SK-N-SH (cell line): Measurements from ENCODE around the gene ADGRL3. TPM values are rescaled to one million over a fixed set of nuclear protein-coding genes. Genes with fewer than 3 reads are reported as not detected.

Source experiments
- CTCF ChIA-PET: fragments of 300-600, 350-600 bp; formaldehyde crosslinking; extraction: SDS; loops from one replicate; lab custom pipeline; 2021; lab: Yijun Ruan, JAX
- POLR2A ChIA-PET: fragments of 350-600 bp; sonication (Branson Sonifier 250); formaldehyde crosslinking; extraction: SDS; loops from one replicate; lab custom pipeline; 2020; ENCODE audit warnings: antibody characterized with exemption, inconsistent platforms; lab: Yijun Ruan, JAX
- DNase-seq: peaks from one replicate; pipeline ENCODE4 v3.0.0; 2012
- H2AFZ ChIP-seq: fragments of 200-600 bp; sonication (generic); 2 replicates; pipeline ENCODE4 v1.8.1; 2016; ENCODE audit warnings: antibody characterized with exemption, mild to moderate bottlenecking, low read depth
- H3F3A ChIP-seq: fragments of 200-600 bp; sonication (generic); replicated peaks from 2 replicates; pipeline ENCODE3; 2016; ENCODE audit warnings: antibody characterized with exemption, mild to moderate bottlenecking; ENCODE audit not compliant: insufficient read depth
- H3K27ac ChIP-seq, 2 experiments: fragments of 200-500 bp in 1 of 2; fragments of 200-600 bp in 1 of 2; sonication (Bioruptor generic) in 1 of 2; sonication (generic), shearing (Covaris generic) in 1 of 2; 2 replicates each; pipeline versions ENCODE4 v1.5.1 to v1.6.1; 2014 to 2016; ENCODE audit warnings: low read depth in 2 of 2, inconsistent platforms in 1 of 2, low read length in 1 of 2, mild to moderate bottlenecking in 1 of 2, mixed read lengths in 1 of 2
- H3K27me3 ChIP-seq: fragments of 200-600 bp; sonication (generic), shearing (Covaris generic); 2 replicates; pipeline ENCODE4 v1.6.1; 2016; ENCODE audit warnings: mixed run types; ENCODE audit not compliant: insufficient read depth
- H3K36me3 ChIP-seq, 2 experiments: fragments of 200-500 bp in 1 of 2; fragments of 200-600 bp in 1 of 2; sonication (Bioruptor generic) in 1 of 2; sonication (generic) in 1 of 2; replicated peaks in 1 of 2; 2 replicates each; pipeline versions ENCODE3 to v1.5.1; 2014 to 2016; ENCODE audit warnings: low read length in 1 of 2, mild to moderate bottlenecking in 1 of 2; ENCODE audit not compliant: insufficient read depth in 2 of 2, control insufficient read depth in 1 of 2
- H3K4me1 ChIP-seq, 2 experiments: fragments of 200-500 bp in 1 of 2; fragments of 200-600 bp in 1 of 2; sonication (Bioruptor generic) in 1 of 2; sonication (generic), shearing (Covaris generic) in 1 of 2; 2 replicates each; pipeline versions ENCODE4 v1.5.1 to v1.6.1; 2014 to 2016; ENCODE audit warnings: low read depth in 1 of 2, low read length in 1 of 2, mixed run types in 1 of 2; ENCODE audit not compliant: insufficient read depth in 2 of 2, control insufficient read depth in 1 of 2
- H3K4me2 ChIP-seq: fragments of 200-600 bp; sonication (generic), shearing (Covaris generic); 2 replicates; pipeline ENCODE4 v1.6.1; 2017; ENCODE audit warnings: mixed run types
- H3K4me3 ChIP-seq, 2 experiments: fragments of 200-500 bp in 1 of 2; fragments of 200-600 bp in 1 of 2; sonication (Bioruptor generic) in 1 of 2; sonication (generic), shearing (Covaris generic) in 1 of 2; 2 replicates each; pipeline versions ENCODE4 v1.5.1 to v1.8.1; 2014 to 2016; ENCODE audit warnings: low read depth in 2 of 2, inconsistent platforms in 1 of 2, low read length in 1 of 2, mild to moderate bottlenecking in 1 of 2, mixed read lengths in 1 of 2, moderate library complexity in 1 of 2
- H3K79me2 ChIP-seq: fragments of 200-600 bp; sonication (generic); 2 replicates; pipeline ENCODE4 v1.8.1; 2017; ENCODE audit warnings: mild to moderate bottlenecking; ENCODE audit not compliant: insufficient read depth
- H3K9ac ChIP-seq: fragments of 200-600 bp; sonication (generic); 2 replicates; pipeline ENCODE4 v1.6.1; 2017; ENCODE audit warnings: mixed run types
- H3K9me2 ChIP-seq: fragments of 200-600 bp; sonication (generic); 2 replicates; pipeline ENCODE4 v1.6.1; 2017; ENCODE audit warnings: mixed run types
- H3K9me3 ChIP-seq: fragments of 200-600 bp; sonication (generic); 2 replicates; pipeline ENCODE4 v1.6.1; 2017; ENCODE audit warnings: mixed run types, mild to moderate bottlenecking, moderate library complexity
- H4K20me1 ChIP-seq: fragments of 200-600 bp; sonication (generic); 2 replicates; pipeline ENCODE4 v1.6.1; 2017; ENCODE audit warnings: mild to moderate bottlenecking, mixed run types; ENCODE audit not compliant: insufficient read depth
- EZH2phosphoT487 ChIP-seq: fragments of 200-600 bp; sonication (generic); IDR thresholded peaks from 2 replicates; pipeline ENCODE4 v1.6.1; 2017; ENCODE audit warnings: low read depth, mixed run types, mild to moderate bottlenecking, antibody characterized with exemption, moderate library complexity, borderline replicate concordance
- GABPA ChIP-seq: IDR thresholded peaks from 2 replicates; pipeline ENCODE4 v1.4.0; 2012; ENCODE audit warnings: low read depth, mild to moderate bottlenecking
- GATA2 ChIP-seq: sonication (generic); formaldehyde crosslinking; IDR thresholded peaks from 2 replicates; pipeline ENCODE4 v1.5.0; 2020; ENCODE audit warnings: mild to moderate bottlenecking, missing genetic modification reagents
- MXI1 ChIP-seq: IDR thresholded peaks from 2 replicates; pipeline ENCODE4 v1.6.1; 2012; ENCODE audit warnings: mild to moderate bottlenecking, low read depth, low read length, improper control_type of control experiment
- NRF1 ChIP-seq: IDR thresholded peaks from 2 replicates; pipeline ENCODE4 v1.6.1; 2012; ENCODE audit warnings: low read depth, mild to moderate bottlenecking, low read length
- SIN3A ChIP-seq: IDR thresholded peaks from 2 replicates; pipeline ENCODE4 v1.6.1; 2012; ENCODE audit warnings: low read depth, mild to moderate bottlenecking, low read length, moderate library complexity, borderline replicate concordance
- TEAD4 ChIP-seq: IDR thresholded peaks from 2 replicates; pipeline ENCODE4 v1.4.0; 2012; ENCODE audit warnings: mild to moderate bottlenecking, borderline replicate concordance; ENCODE audit not compliant: insufficient read depth
- WGBS: methylation state at CpG from one replicate; pipeline ENCODE4 v1.1.6; 2017; ENCODE audit warnings: low lambda C conversion rate; 5-methylcytosine and 5-hydroxymethylcytosine counted together
- polyA plus RNA-seq, 3 experiments: library from polyadenylated mRNA; depleted of rRNA; stranded (reverse); fragments of >200 nt; gene quantifications; 2 replicates each; pipeline ENCODE4 v1.2.3, GENCODE V29; 2012
- TF ChIP-seq, protein P1 (sequence below): IDR thresholded peaks from 2 replicates; pipeline ENCODE4 v1.4.0; 2012; ENCODE audit warnings: low read depth, borderline replicate concordance
- TF ChIP-seq, protein P2 (sequence below): IDR thresholded peaks from 2 replicates; pipeline ENCODE4 v1.6.1; 2012; ENCODE audit warnings: mild to moderate bottlenecking, low read depth, low read length, moderate library complexity

Gene ADGRL3
- polyA plus RNA-seq, 1 of the 3 experiments (the other 2 are of a cell fraction): 0.03 TPM

GRCh38 chr4:61274286-61274685 lies 74.2 kb downstream of the ADGRL3 start:
- H3K4me2 ChIP-seq: no peak overlapping the region
- no peak for TF ChIP-seq NRF1
- TF ChIP-seq, protein P1, sequence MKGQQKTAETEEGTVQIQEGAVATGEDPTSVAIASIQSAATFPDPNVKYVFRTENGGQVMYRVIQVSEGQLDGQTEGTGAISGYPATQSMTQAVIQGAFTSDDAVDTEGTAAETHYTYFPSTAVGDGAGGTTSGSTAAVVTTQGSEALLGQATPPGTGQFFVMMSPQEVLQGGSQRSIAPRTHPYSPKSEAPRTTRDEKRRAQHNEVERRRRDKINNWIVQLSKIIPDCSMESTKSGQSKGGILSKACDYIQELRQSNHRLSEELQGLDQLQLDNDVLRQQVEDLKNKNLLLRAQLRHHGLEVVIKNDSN: no peak
- no peak for TF ChIP-seq EZH2phosphoT487
- no peak for TF ChIP-seq GATA2
- no peak for TF ChIP-seq GABPA
- H3K27me3 ChIP-seq: no peaks in the 10 kb centered on the region
- no peaks in the 10 kb centered on the region for H3F3A ChIP-seq
- ChIA-PET CTCF (no interaction called here), POLR2A (no interaction called here)
- no peak overlapping the region for H3K4me3 ChIP-seq
- no peak overlapping the region for H3K27ac ChIP-seq
- WGBS: 26% methylated on average over 1 of the region's 1 CpG
- no peaks in the 10 kb centered on the region for H3K9me2 ChIP-seq
- no peaks in the 10 kb centered on the region for H3K9me3 ChIP-seq
- no peaks in the 10 kb centered on the region for H3K4me1 ChIP-seq
- H3K36me3 ChIP-seq: no peaks in the 10 kb centered on the region
- H2AFZ ChIP-seq: no peak overlapping the region
- DNase-seq: no peak
- H3K9ac ChIP-seq: no peak overlapping the region
- H4K20me1 ChIP-seq: no peaks in the 10 kb centered on the region
- no peaks in the 10 kb centered on the region for H3K79me2 ChIP-seq

GRCh38 chr4:61275241-61275640 lies 75.1 kb downstream of the ADGRL3 start:
- Histone ChIP-seq H3K27ac (no peak overlapping the region), H3K9ac (no peak overlapping the region)
- POLR2A ChIA-PET: no interaction called here

More at GRCh38 chr4:61275241-61275640, 75.1 kb downstream of the ADGRL3 start:
- Histone ChIP-seq H4K20me1 (no peaks in the 10 kb centered on the region), H3K4me1 (no peaks in the 10 kb centered on the region), H3K9me2 (no peaks in the 10 kb centered on the region), H3K4me2 (no peak overlapping the region), H3K36me3 (no peaks in the 10 kb centered on the region), H3K27me3 (no peaks in the 10 kb centered on the region), H3K9me3 (no peaks in the 10 kb centered on the region), H3F3A (no peaks in the 10 kb centered on the region), H2AFZ (no peak overlapping the region), H3K4me3 (no peak overlapping the region), H3K79me2 (no peaks in the 10 kb centered on the region)
- TF ChIP-seq TEAD4 (no peak), SIN3A (no peak), MXI1 (no peak)
- TF ChIP-seq, protein P2, sequence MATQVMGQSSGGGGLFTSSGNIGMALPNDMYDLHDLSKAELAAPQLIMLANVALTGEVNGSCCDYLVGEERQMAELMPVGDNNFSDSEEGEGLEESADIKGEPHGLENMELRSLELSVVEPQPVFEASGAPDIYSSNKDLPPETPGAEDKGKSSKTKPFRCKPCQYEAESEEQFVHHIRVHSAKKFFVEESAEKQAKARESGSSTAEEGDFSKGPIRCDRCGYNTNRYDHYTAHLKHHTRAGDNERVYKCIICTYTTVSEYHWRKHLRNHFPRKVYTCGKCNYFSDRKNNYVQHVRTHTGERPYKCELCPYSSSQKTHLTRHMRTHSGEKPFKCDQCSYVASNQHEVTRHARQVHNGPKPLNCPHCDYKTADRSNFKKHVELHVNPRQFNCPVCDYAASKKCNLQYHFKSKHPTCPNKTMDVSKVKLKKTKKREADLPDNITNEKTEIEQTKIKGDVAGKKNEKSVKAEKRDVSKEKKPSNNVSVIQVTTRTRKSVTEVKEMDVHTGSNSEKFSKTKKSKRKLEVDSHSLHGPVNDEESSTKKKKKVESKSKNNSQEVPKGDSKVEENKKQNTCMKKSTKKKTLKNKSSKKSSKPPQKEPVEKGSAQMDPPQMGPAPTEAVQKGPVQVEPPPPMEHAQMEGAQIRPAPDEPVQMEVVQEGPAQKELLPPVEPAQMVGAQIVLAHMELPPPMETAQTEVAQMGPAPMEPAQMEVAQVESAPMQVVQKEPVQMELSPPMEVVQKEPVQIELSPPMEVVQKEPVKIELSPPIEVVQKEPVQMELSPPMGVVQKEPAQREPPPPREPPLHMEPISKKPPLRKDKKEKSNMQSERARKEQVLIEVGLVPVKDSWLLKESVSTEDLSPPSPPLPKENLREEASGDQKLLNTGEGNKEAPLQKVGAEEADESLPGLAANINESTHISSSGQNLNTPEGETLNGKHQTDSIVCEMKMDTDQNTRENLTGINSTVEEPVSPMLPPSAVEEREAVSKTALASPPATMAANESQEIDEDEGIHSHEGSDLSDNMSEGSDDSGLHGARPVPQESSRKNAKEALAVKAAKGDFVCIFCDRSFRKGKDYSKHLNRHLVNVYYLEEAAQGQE: no peak
- 20% methylated on average over 2 of the region's 2 CpGs for WGBS
- CTCF ChIA-PET: no interaction called here
- no peak for DNase-seq
